Panc1 (cell line): ENCODE data around the gene TARP.
"Not testable (repeated sequence)": the region's sequence is repeated elsewhere in the genome, so short reads cannot be mapped to it uniquely, and the experiment has no call there.

Source experiments
- CTCF ChIP-seq: fragments of 450-650 bp; IDR thresholded peaks from 2 replicates; pipeline ENCODE4 v1.5.1; 2017; ENCODE audit warnings: mild to moderate bottlenecking
- POLR2AphosphoS5 ChIP-seq: IDR thresholded peaks from 2 replicates; pipeline ENCODE4 v1.6.1; 2012; ENCODE audit warnings: mild to moderate bottlenecking, low read depth, low read length, moderate library complexity

GRCh38 chr7:38259157-38259556 lies 14.3 kb downstream of the TARP start:
- not testable (repeated sequence) for TF ChIP-seq CTCF, POLR2AphosphoS5
